Peyer's patch (tissue), 4 donors: ENCODE results near the gene TRIB2. TPM values are rescaled to one million over a fixed set of nuclear protein-coding genes. Genes with fewer than 3 reads are reported as not detected.

Source experiments
- DNase-seq, 3 donors: peaks; one replicate each; pipeline ENCODE4 v3.0.0-alpha.2; 2017 to 2019
- H3K27ac ChIP-seq, 4 donors: fragments of 200-600 bp; sonication (generic); one replicate each; pipeline ENCODE4 v1.5.1; 2016 to 2019
- H3K27me3 ChIP-seq, 2 donors: fragments of 200-600 bp; sonication (generic); one replicate each; pipeline ENCODE4 v1.5.1; 2019
- H3K36me3 ChIP-seq, 3 donors: fragments of 200-600 bp; sonication (generic); one replicate each; pipeline ENCODE4 v1.5.1; 2016 to 2019
- H3K4me1 ChIP-seq, 4 donors: fragments of 200-600 bp; sonication (generic); one replicate each; pipeline ENCODE4 v1.5.1; 2016 to 2019
- H3K4me3 ChIP-seq, 4 donors: fragments of 200-600 bp; sonication (generic); 1 replicate in 3 of 4; 2 replicates in 1 of 4; pipeline ENCODE4 v1.5.1; 2016 to 2019; ENCODE audit warnings: mild to moderate bottlenecking in 1 of 4
- H3K9me3 ChIP-seq, 4 donors: fragments of 200-600 bp; sonication (generic); one replicate each; pipeline ENCODE4 v1.5.1; 2016 to 2019; ENCODE audit warnings: mild to moderate bottlenecking in 1 of 4
- CTCF ChIP-seq, 6 experiments: fragments of 450-650 bp in 4 of 6; fragments of 200-600 bp in 2 of 6; sonication (generic) in 1 of 6; IDR thresholded peaks; one replicate each; pipeline ENCODE4 v1.5.1; 2017 to 2019; ENCODE audit warnings: antibody characterized with exemption in 6 of 6, mild to moderate bottlenecking in 3 of 6, moderate library complexity in 1 of 6
- POLR2A ChIP-seq, 2 donors: fragments of 450-650 bp; IDR thresholded peaks; one replicate each; pipeline ENCODE4 v1.5.1; 2017; ENCODE audit warnings: antibody characterized with exemption in 2 of 2, mild to moderate bottlenecking in 2 of 2, moderate library complexity in 2 of 2
- small RNA-seq, 2 donors: library from RNA; depleted of rRNA; stranded (forward); fragments of <200 nt; gene quantifications; one replicate each; pipeline ENCODE3, GENCODE V24; 2016
- total RNA-seq, 4 donors: library from RNA; depleted of rRNA; stranded (reverse); fragments of >200 nt; gene quantifications; one replicate each; pipeline ENCODE4 v1.1.0, GENCODE V29; 2016

Gene TRIB2
- total RNA-seq, 4 donors from 2014 or later: 6.8 to 58.6 (median 12.6) TPM

- H3K4me3 ChIP-seq: no peak overlapping the region
- H3K27me3 ChIP-seq: no peaks in the 10 kb centered on the region
- no peak for DNase-seq
- H3K9me3 ChIP-seq: no peaks in the 10 kb centered on the region
- TF ChIP-seq POLR2A (IDR thresholded peaks at IDR 0.05): no peak
- TF ChIP-seq CTCF (IDR thresholded peaks at IDR 0.05): no peak
- no peaks in the 10 kb centered on the region for H3K36me3 ChIP-seq
- no peaks in the 10 kb centered on the region for H3K4me1 ChIP-seq
- H3K27ac ChIP-seq: no peak overlapping the region
Measured at GRCh38 chr2:12778369-12778768, 61.6 kb downstream of the TRIB2 start.

GRCh38 chr2:12778811-12779579 lies 62.3 kb downstream of the TRIB2 start:
- no peak for TF ChIP-seq POLR2A (IDR thresholded peaks at IDR 0.05)
- no peak for TF ChIP-seq CTCF (IDR thresholded peaks at IDR 0.05)
- Histone ChIP-seq H3K27me3 (no peaks in the 10 kb centered on the region), H3K9me3 (no peaks in the 10 kb centered on the region), H3K36me3 (no peaks in the 10 kb centered on the region), H3K4me1 (no peaks in the 10 kb centered on the region), H3K27ac (no peak overlapping the region), H3K4me3 (no peak overlapping the region)
- DNase-seq: no peak

GRCh38 chr2:12781329-12781728 lies 64.6 kb downstream of the TRIB2 start:
- Histone ChIP-seq H3K9me3 (no peaks in the 10 kb centered on the region), H3K27ac (no peak overlapping the region), H3K36me3 (no peaks in the 10 kb centered on the region), H3K4me1 (no peaks in the 10 kb centered on the region), H3K27me3 (no peaks in the 10 kb centered on the region), H3K4me3 (no peak overlapping the region)
- DNase-seq: no peak
- no peak for TF ChIP-seq CTCF (IDR thresholded peaks at IDR 0.05)
- no peak for TF ChIP-seq POLR2A (IDR thresholded peaks at IDR 0.05)

- H3K4me3 ChIP-seq: no peak overlapping the region
Measured at GRCh38 chr2:12787891-12788801, 71.4 kb downstream of the TRIB2 start.

GRCh38 chr2:12791906-12792305 lies 75.2 kb downstream of the TRIB2 start:
- DNase-seq: no peak
- no peaks in the 10 kb centered on the region for H3K27me3 ChIP-seq
- H3K27ac ChIP-seq: no peak overlapping the region
- no peaks in the 10 kb centered on the region for H3K4me1 ChIP-seq
- TF ChIP-seq POLR2A (IDR thresholded peaks at IDR 0.05) (no peak), CTCF (IDR thresholded peaks at IDR 0.05) (no peak)
- no peak overlapping the region for H3K4me3 ChIP-seq
- no peaks in the 10 kb centered on the region for H3K9me3 ChIP-seq
- no peaks in the 10 kb centered on the region for H3K36me3 ChIP-seq

More at GRCh38 chr2:12787891-12788801, 71.4 kb downstream of the TRIB2 start:
- Histone ChIP-seq H3K27me3 (no peaks in the 10 kb centered on the region), H3K9me3 (no peaks in the 10 kb centered on the region), H3K4me1 (no peaks in the 10 kb centered on the region), H3K36me3 (no peaks in the 10 kb centered on the region), H3K27ac (peak overlapping the region in 2 of 4 donors; percentile 54 to 63)
- no peak for DNase-seq
- TF ChIP-seq CTCF (IDR thresholded peaks at IDR 0.05) (no peak), POLR2A (IDR thresholded peaks at IDR 0.05) (no peak)

Small RNA genes lying within 50 kb of the gene (small RNA-seq; reads per million reads assigned to genes)
- gene MIR3125: 0 reads per million in 2 donors
